GM12878 (cell line): ENCODE data around the gene TMEM87A.

Experiments
- CHD2 ChIP-seq: IDR thresholded peaks from 2 replicates; pipeline ENCODE4 v1.6.1; 2011; ENCODE audit warnings: low read depth, low read length, improper control_type of control experiment, borderline replicate concordance
- EP300 ChIP-seq, 2 experiments: fragments of 150-350 bp in 1 of 2; IDR thresholded peaks; 2 replicates each; pipeline ENCODE4 v1.6.1; 2011 to 2012; ENCODE audit warnings: low read depth in 2 of 2, low read length in 2 of 2, borderline replicate concordance in 1 of 2, improper control_type of control experiment in 1 of 2, inconsistent platforms in 1 of 2; ENCODE audit not compliant: control insufficient read depth in 1 of 2
- POLR2AphosphoS5 ChIP-seq: IDR thresholded peaks from 2 replicates; pipeline ENCODE4 v1.6.1; 2011; ENCODE audit warnings: mild to moderate bottlenecking, low read length, inconsistent platforms
- PRDM15 ChIP-seq: fragments of 450-650 bp; formaldehyde crosslinking; IDR thresholded peaks from 2 replicates; pipeline ENCODE4 v1.4.0; 2020; ENCODE audit warnings: mild to moderate bottlenecking, moderate library complexity
- SREBF2 ChIP-seq: IDR thresholded peaks from 2 replicates; pipeline ENCODE4 v1.6.1; 2012; ENCODE audit warnings: mild to moderate bottlenecking, low read length
- YY1 ChIP-seq: IDR thresholded peaks from 2 replicates; pipeline ENCODE4 v1.6.1; 2011; ENCODE audit warnings: low read depth, mild to moderate bottlenecking, low read length
- TF ChIP-seq, protein P1 (sequence below), 3 experiments: IDR thresholded peaks in 2 of 3; conservative IDR thresholded peaks in 1 of 3; 2 replicates each; pipeline ENCODE4 v1.5.1; 2011; ENCODE audit warnings: low read depth in 3 of 3, low read length in 3 of 3, mild to moderate bottlenecking in 3 of 3, control low read depth in 2 of 3, moderate library complexity in 2 of 3, inconsistent platforms in 1 of 3, mixed read lengths in 1 of 3; ENCODE audit not compliant: control insufficient read depth in 2 of 3, insufficient read depth in 1 of 3; ENCODE audit errors: extremely low read depth in 1 of 3

GRCh38 chr15:42194513-42194912 lies 78.7 kb downstream of the TMEM87A start:
- TF ChIP-seq, protein P1, sequence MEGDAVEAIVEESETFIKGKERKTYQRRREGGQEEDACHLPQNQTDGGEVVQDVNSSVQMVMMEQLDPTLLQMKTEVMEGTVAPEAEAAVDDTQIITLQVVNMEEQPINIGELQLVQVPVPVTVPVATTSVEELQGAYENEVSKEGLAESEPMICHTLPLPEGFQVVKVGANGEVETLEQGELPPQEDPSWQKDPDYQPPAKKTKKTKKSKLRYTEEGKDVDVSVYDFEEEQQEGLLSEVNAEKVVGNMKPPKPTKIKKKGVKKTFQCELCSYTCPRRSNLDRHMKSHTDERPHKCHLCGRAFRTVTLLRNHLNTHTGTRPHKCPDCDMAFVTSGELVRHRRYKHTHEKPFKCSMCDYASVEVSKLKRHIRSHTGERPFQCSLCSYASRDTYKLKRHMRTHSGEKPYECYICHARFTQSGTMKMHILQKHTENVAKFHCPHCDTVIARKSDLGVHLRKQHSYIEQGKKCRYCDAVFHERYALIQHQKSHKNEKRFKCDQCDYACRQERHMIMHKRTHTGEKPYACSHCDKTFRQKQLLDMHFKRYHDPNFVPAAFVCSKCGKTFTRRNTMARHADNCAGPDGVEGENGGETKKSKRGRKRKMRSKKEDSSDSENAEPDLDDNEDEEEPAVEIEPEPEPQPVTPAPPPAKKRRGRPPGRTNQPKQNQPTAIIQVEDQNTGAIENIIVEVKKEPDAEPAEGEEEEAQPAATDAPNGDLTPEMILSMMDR (IDR thresholded peaks at IDR 0.05 in 2 of 3, conservative IDR thresholded peaks at IDR 0.05 in 1 of 3; ENCODE audit: control insufficient read depth in 2 of 3, extremely low read depth in 1 of 3, insufficient read depth in 1 of 3, low read depth in 3 of 3, low read length in 3 of 3) = no peak
- TF ChIP-seq SREBF2 = no peak
- no peak for TF ChIP-seq EP300 (IDR thresholded peaks at IDR 0.05; ENCODE audit: borderline replicate concordance in 1 of 2, control insufficient read depth in 1 of 2, low read depth in 2 of 2, low read length in 2 of 2)
- TF ChIP-seq POLR2AphosphoS5 = no peak
- no peak for TF ChIP-seq YY1
- TF ChIP-seq PRDM15 (CRISPR knock-in tag) = no peak
- TF ChIP-seq CHD2 = no peak
